ENCODE measurements around the gene TBR1. TPM values are rescaled to one million over a fixed set of nuclear protein-coding genes. Genes with fewer than 3 reads are reported as not detected.

TBR1 gene
- total and polyA plus RNA-seq, 12 donors, result not detected

GRCh38 chr2:161417438-161418274, 1.6 kb downstream of the TBR1 start:
- Histone ChIP-seq H3K4me1 (peaks cover 7 to 52% (median 42%) of the 10 kb centered on the region in 9 donors), H3K4me3 (no peak overlapping the region), H3K27ac (no peak overlapping the region), H3K27me3 (peaks cover 10 to 93% (median 89%) of the 10 kb centered on the region in 7 donors), H3K36me3 (no peaks in the 10 kb centered on the region), H3K9me3 (no peaks in the 10 kb centered on the region)
- DNase-seq (no peak), ATAC-seq (no peak)
- intact Hi-C loops (cut with DNase I), result no loop called here
- 8 to 10% methylated on average over 21 of the region's 21 CpGs for WGBS, 2 donors
- no peak for TF ChIP-seq CTCF (IDR thresholded peaks at IDR 0.05)

GRCh38 chr2:161418275-161418714, 2.2 kb downstream of the TBR1 start:
- Histone ChIP-seq H3K27ac (no peak overlapping the region), H3K36me3 (no peaks in the 10 kb centered on the region), H3K9me3 (no peaks in the 10 kb centered on the region), H3K4me1 (peaks cover 7 to 52% (median 42%) of the 10 kb centered on the region in 9 donors), H3K27me3 (peaks cover 15 to 99% (median 96%) of the 10 kb centered on the region in 7 donors), H3K4me3 (peak overlapping the region in 2 of 10 donors; percentile 8 to 25)
- WGBS, 2 donors, result 3 to 5% methylated on average over 15 of the region's 15 CpGs
- no peak for TF ChIP-seq CTCF (IDR thresholded peaks at IDR 0.05)
- no peak for DNase-seq
- ATAC-seq, result no peak
- intact Hi-C loops (cut with DNase I), result no loop called here

DNA sequence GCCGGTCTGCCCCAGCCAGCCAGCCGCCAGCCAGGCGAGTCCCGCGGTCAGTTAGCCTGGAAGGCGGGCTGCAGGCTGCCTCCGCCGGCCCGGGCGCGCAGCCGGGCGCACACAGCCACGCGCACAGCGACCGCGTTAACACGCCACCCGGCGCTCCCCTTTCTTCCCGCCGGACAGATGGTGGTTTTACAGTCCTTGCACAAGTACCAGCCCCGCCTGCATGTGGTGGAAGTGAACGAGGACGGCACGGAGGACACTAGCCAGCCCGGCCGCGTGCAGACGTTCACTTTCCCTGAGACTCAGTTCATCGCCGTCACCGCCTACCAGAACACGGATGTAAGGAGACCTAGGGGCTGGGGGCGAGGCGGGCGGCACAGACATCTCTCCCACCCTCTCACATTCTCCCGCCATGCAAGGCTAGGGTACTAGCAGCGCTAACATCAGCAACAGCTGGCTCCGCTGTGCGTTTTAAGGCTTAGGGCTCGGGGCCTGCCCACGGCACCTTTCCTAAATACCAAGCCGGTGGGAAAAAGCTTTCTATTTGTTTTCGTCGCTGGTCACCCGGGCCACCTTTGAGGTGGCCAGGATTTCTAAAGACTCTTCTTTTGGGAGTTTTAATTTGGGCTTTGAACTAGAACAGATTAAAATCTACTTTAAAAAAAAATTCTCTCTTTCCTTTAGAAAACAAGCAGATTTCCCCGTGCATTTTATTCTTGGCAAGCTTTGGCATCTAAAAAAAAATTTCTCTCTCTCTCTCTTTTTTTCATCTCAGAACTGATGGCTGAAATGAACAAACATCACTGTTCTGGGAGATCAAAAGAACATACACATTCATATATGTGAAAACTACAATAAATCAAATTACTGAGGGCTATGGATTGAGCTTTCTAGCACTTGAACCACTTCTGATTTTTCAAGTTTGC, 2.9 kb downstream of the TBR1 start:
- DNase-seq (peak in 1 of 2 donors; percentile 11), ATAC-seq (no peak)
- intact Hi-C loops (cut with DNase I), result no loop called here
- Histone ChIP-seq H3K27me3 (peaks cover 20 to 100% (median 99%) of the 10 kb centered on the region in 7 donors), H3K4me1 (peaks cover 7 to 55% (median 41%) of the 10 kb centered on the region in 9 donors), H3K27ac (no peak overlapping the region), H3K4me3 (peak overlapping the region in 3 of 10 donors; percentile 8 to 25 (median 11)), H3K36me3 (no peaks in the 10 kb centered on the region), H3K9me3 (no peaks in the 10 kb centered on the region)
- WGBS, 2 donors, result 2 to 5% methylated on average over 49 of the region's 49 CpGs
- TF ChIP-seq CTCF (IDR thresholded peaks at IDR 0.05), result no peak

GRCh38 chr2:161419638-161420190, 3.6 kb downstream of the TBR1 start:
- Histone ChIP-seq H3K27me3 (peaks cover 20 to 100% (median 100%) of the 10 kb centered on the region in 7 donors), H3K4me3 (no peak overlapping the region), H3K27ac (no peak overlapping the region), H3K4me1 (peaks cover 5 to 51% (median 34%) of the 10 kb centered on the region in 9 donors), H3K9me3 (no peaks in the 10 kb centered on the region), H3K36me3 (no peaks in the 10 kb centered on the region)
- ATAC-seq, result no peak
- intact Hi-C loops (cut with DNase I), result loop anchor here in 1 of 10 donors (10.0 kb wide), 1 partner anchor 705 kb away; no protein-coding TSS in a partner anchor
- no peak for DNase-seq
- WGBS, 2 donors, result 50 to 70% methylated on average over 3 of the region's 3 CpGs
- no peak for TF ChIP-seq CTCF (IDR thresholded peaks at IDR 0.05)
